K562 (cell line): ENCODE data around the gene ZNF736. TPM values are rescaled to one million over a fixed set of nuclear protein-coding genes. Genes with fewer than 3 reads are reported as not detected.

Source experiments
- ATAC-seq: fragments of 200-7000 bp; cut with Tn5 transposase; 3 replicates; pipeline ENCODE4 v1.9.1; 2020; ENCODE audit warnings: moderate library complexity
- BruUV-seq: library from RNA; stranded (reverse); fragments of 400-500 nt; replicated peaks from 2 replicates; lab custom pipeline; 2021; lab: Mats Ljungman, UMichigan
- CTCF ChIA-PET: fragments of 300-600 bp; formaldehyde crosslinking; extraction: SDS; loops from one replicate; lab custom pipeline; 2021; ENCODE audit warnings: low intra/inter-chr PET ratio; lab: Yijun Ruan, JAX
- POLR2A ChIA-PET: fragments of 300-600, 350-650 bp; sonication (Branson Sonifier 250); formaldehyde crosslinking; extraction: SDS; loops from one replicate; lab custom pipeline; 2021; ENCODE audit warnings: antibody characterized with exemption, inconsistent platforms; lab: Yijun Ruan, JAX
- DNase-seq, 4 experiments: peaks; one replicate each; pipeline versions ENCODE4 v3.0.0 to v3.0.0-alpha.2; 2011 to 2018; ENCODE audit warnings: low spot score in 3 of 4, mixed read lengths in 3 of 4; ENCODE audit errors: extremely low read depth in 1 of 4
- FAIRE-seq: peaks from 2 replicates; lab custom pipeline; 2011; peaks lifted over from hg19 to GRCh38; lab: Jason Lieb, UNC
- H2AFZ ChIP-seq: 2 replicates; pipeline ENCODE4 v1.6.0; 2011; ENCODE audit warnings: low read depth, low read length, control low read depth, inconsistent platforms
- H3K27ac ChIP-seq: fragments of 200-600 bp; 3 replicates; pipeline ENCODE4 v1.8.0; 2011; ENCODE audit warnings: low read depth, mild to moderate bottlenecking, control low read depth, inconsistent platforms, low read length, moderate library complexity, mixed read lengths; ENCODE audit errors: extremely low read depth
- H3K27me3 ChIP-seq, 2 experiments: fragments of 300-600 bp in 1 of 2; 2 replicates in 1 of 2; 3 replicates in 1 of 2; pipeline versions ENCODE4 v1.6.0 to v1.8.0; 2011; ENCODE audit warnings: inconsistent platforms in 2 of 2, low read length in 2 of 2, mild to moderate bottlenecking in 1 of 2, mixed read lengths in 1 of 2, moderate library complexity in 1 of 2; ENCODE audit not compliant: control insufficient read depth in 2 of 2, insufficient read depth in 2 of 2
- H3K36me3 ChIP-seq: fragments of 300-600 bp; 3 replicates; pipeline ENCODE4 v1.8.0; 2011; ENCODE audit warnings: mild to moderate bottlenecking, low read length, inconsistent platforms; ENCODE audit not compliant: control insufficient read depth, insufficient read depth
- H3K4me1 ChIP-seq, 2 experiments: fragments of 200-600 bp in 1 of 2; replicated peaks in 1 of 2; 2 replicates in 1 of 2; 3 replicates in 1 of 2; pipeline versions ENCODE4 v1.5.1 to v1.8.0; 2011; ENCODE audit warnings: inconsistent platforms in 2 of 2, low read length in 2 of 2, mild to moderate bottlenecking in 1 of 2, mixed read lengths in 1 of 2, moderate library complexity in 1 of 2; ENCODE audit not compliant: control insufficient read depth in 2 of 2, insufficient read depth in 2 of 2
- H3K4me2 ChIP-seq: 2 replicates; pipeline ENCODE4 v1.6.1; 2011; ENCODE audit warnings: low read length, control low read depth, inconsistent platforms, mixed read lengths; ENCODE audit not compliant: insufficient read depth
- H3K4me3 ChIP-seq: fragments of 200-600 bp; sonication (generic), shearing (Covaris generic); 2 replicates; pipeline ENCODE4 v1.5.1; 2016; ENCODE audit warnings: control low read depth, inconsistent platforms
- H3K79me2 ChIP-seq: fragments of 200-600 bp; 3 replicates; pipeline ENCODE4 v1.8.0; 2011; ENCODE audit warnings: low read length, inconsistent platforms; ENCODE audit not compliant: control insufficient read depth, insufficient read depth
- H3K9ac ChIP-seq, 2 experiments: 2 replicates each; pipeline versions ENCODE4 v1.6.0 to v1.6.1; 2011; ENCODE audit warnings: low read depth in 2 of 2, low read length in 2 of 2, control low read depth in 1 of 2, inconsistent platforms in 1 of 2, mild to moderate bottlenecking in 1 of 2, mixed read lengths in 1 of 2; ENCODE audit not compliant: insufficient read depth in 1 of 2
- H3K9me1 ChIP-seq: one replicate; pipeline ENCODE4 v1.6.0; 2011; ENCODE audit warnings: inconsistent platforms, mild to moderate bottlenecking, low read length, moderate library complexity; ENCODE audit not compliant: control insufficient read depth, insufficient read depth
- H3K9me3 ChIP-seq: replicated peaks from 2 replicates; pipeline ENCODE4 v1.5.1; 2011; ENCODE audit warnings: low read depth, low read length, inconsistent platforms; ENCODE audit not compliant: control insufficient read depth, insufficient read depth
- H4K20me1 ChIP-seq: replicated peaks from 2 replicates; pipeline ENCODE4 v1.6.1; 2011; ENCODE audit warnings: low read length, inconsistent platforms, mixed read lengths; ENCODE audit not compliant: control insufficient read depth, insufficient read depth
- ARID3A ChIP-seq: IDR thresholded peaks from 2 replicates; pipeline ENCODE4 v1.6.1; 2012; ENCODE audit warnings: low read depth, low read length, improper control_type of control experiment, borderline replicate concordance
- EGR1 ChIP-seq: fragments of 450-650 bp; conservative IDR thresholded peaks from 2 replicates; pipeline ENCODE4 v1.6.1; 2017; ENCODE audit warnings: mild to moderate bottlenecking
- GATA2 ChIP-seq: sonication (generic); formaldehyde crosslinking; IDR thresholded peaks from 2 replicates; pipeline ENCODE4 v1.4.0; 2020; ENCODE audit warnings: mild to moderate bottlenecking, missing genetic modification reagents
- MNT ChIP-seq, 2 experiments: fragments of 450-650 bp; conservative IDR thresholded peaks; 2 replicates each; pipeline ENCODE4 v1.6.1; 2017; ENCODE audit warnings: mild to moderate bottlenecking in 2 of 2, moderate library complexity in 2 of 2
- MXD1 ChIP-seq: fragments of 250-450 bp; sonication (Bioruptor Pico); IDR thresholded peaks from 2 replicates; pipeline ENCODE4 v1.8.0; 2021; ENCODE audit warnings: borderline replicate concordance, mild to moderate bottlenecking, moderate library complexity; ENCODE audit not compliant: poor library complexity, severe bottlenecking
- ZHX1 ChIP-seq: fragments of 150-350 bp; conservative IDR thresholded peaks from 2 replicates; pipeline ENCODE4 v1.6.1; 2014; ENCODE audit warnings: low read length
- ZNF3 ChIP-seq: fragments of 250-450 bp; sonication (Bioruptor Pico); IDR thresholded peaks from 2 replicates; pipeline ENCODE4 v1.5.0; 2021; ENCODE audit warnings: mild to moderate bottlenecking, moderate library complexity
- ZNF408 ChIP-seq: fragments of 250-450 bp; sonication (Bioruptor Pico); IDR thresholded peaks from 2 replicates; pipeline ENCODE4 v1.4.0; 2020; ENCODE audit warnings: low read depth, mild to moderate bottlenecking, moderate library complexity
- ZNF696 ChIP-seq: fragments of 250-450 bp; sonication (Bioruptor Pico); conservative IDR thresholded peaks from 2 replicates; pipeline ENCODE4 v1.4.0; 2020; ENCODE audit warnings: mild to moderate bottlenecking, moderate library complexity
- WGBS: fragments of 100-300 bp; shearing (Covaris generic); methylation state at CpG from one replicate; pipeline ENCODE4 v1.1.6; 2016; ENCODE audit warnings: low coverage, mixed read lengths; ENCODE audit not compliant: insufficient coverage; ENCODE audit errors: missing lambda C conversion rate; 5-methylcytosine and 5-hydroxymethylcytosine counted together
- in situ Hi-C: fragments of 300-500 bp; cut with MboI; formaldehyde crosslinking; loops from 4 replicates; pipeline ENCODE4 v1.15.0; 2018; ENCODE audit warnings: inconsistent platforms, mixed read lengths
- intact Hi-C: fragments of 100-400 bp; cut with micrococcal nuclease; formaldehyde crosslinking; loops from 2 replicates; pipeline ENCODE4 v1.14.2; 2022
- polyA plus RNA-seq, 8 experiments: library from polyadenylated mRNA; depleted of rRNA in 4 of 8; stranded (reverse) in 5 of 8; unstranded in 3 of 8; fragments of >200 nt; fragmentation: Nextera tagmentation in 2 of 8; fragmentation: Illumina TruSeq in 1 of 8; extraction: Ambion mirVana in 2 of 8; extraction: Trizol in 1 of 8; gene quantifications; 2 replicates each; pipeline versions ENCODE4 v1.2.1 to v1.2.3, GENCODE V29; 2011 to 2014; ENCODE audit warnings: inconsistent platforms in 1 of 8, missing spikeins in 1 of 8
- total RNA-seq, 7 experiments: library from RNA; depleted of rRNA in 6 of 7; stranded (reverse); fragments of >200 nt in 6 of 7; fragmentation: Illumina TruSeq in 2 of 7; extraction: Trizol in 2 of 7; gene quantifications; 2 replicates each; pipeline versions ENCODE4 v1.2.1 to v1.2.3, GENCODE V29; 2011 to 2021; ENCODE audit warnings: low replicate concordance in 1 of 7

ZNF736 gene
- total and polyA plus RNA-seq, 9 of the 15 experiments (the other 6 are each of a cell fraction or from before 2014, with no cell fraction given) = 2.7 to 15.6 (median 7.6) TPM

- no peak for TF ChIP-seq ARID3A
- no peak for TF ChIP-seq MNT (conservative IDR thresholded peaks at IDR 0.05)
- no peak for TF ChIP-seq EGR1
- TF ChIP-seq GATA2 (CRISPR knock-in tag) = no peak
- TF ChIP-seq, all 486 proteins: peak for 0
Observed at GRCh38 chr7:64277630-64278029, 36.1 kb upstream of the ZNF736 start (continued).

GRCh38 chr7:64294701-64295420 lies 18.9 kb upstream of the ZNF736 start:
- intact Hi-C loops (no loop called here), in situ Hi-C loops (no loop called here)
- H3K27me3 ChIP-seq = no peaks in the 10 kb centered on the region
- H3K4me3 ChIP-seq = no peak overlapping the region
- no peak overlapping the region for H2AFZ ChIP-seq
- H3K9ac ChIP-seq = no peak overlapping the region
- no peak overlapping the region for H3K4me2 ChIP-seq
- ATAC-seq (no peak), DNase-seq (no peak), FAIRE-seq (no peak)
- peaks cover 2% of the 10 kb centered on the region; the same call in 1 of the 2 replicates for H3K9me3 ChIP-seq
- 12% methylated on average over 1 of the region's 1 CpG for WGBS
- H3K79me2 ChIP-seq = no peaks in the 10 kb centered on the region
- H3K36me3 ChIP-seq = no peaks in the 10 kb centered on the region
- no peaks in the 10 kb centered on the region for H3K4me1 ChIP-seq
- BruUV-seq = no TSS peak
- ChIA-PET POLR2A (no interaction called here), CTCF (no interaction called here)
- H4K20me1 ChIP-seq = no peaks in the 10 kb centered on the region
- H3K27ac ChIP-seq = no peak overlapping the region
- no peaks in the 10 kb centered on the region for H3K9me1 ChIP-seq
- no peak for TF ChIP-seq ZHX1
- no peak for TF ChIP-seq ZNF408 (CRISPR knock-in tag)
- TF ChIP-seq ZNF696 (CRISPR knock-in tag) = no peak
- no peak for TF ChIP-seq ZNF3 (CRISPR knock-in tag)
- no peak for TF ChIP-seq MXD1 (CRISPR knock-in tag)
